Activated CD8-positive, alpha-beta T cell treated with anti-CD3 and anti-CD28 coated beads for 36 hours (primary cell): ENCODE results near the gene TNNT1. TPM values are rescaled to one million over a fixed set of nuclear protein-coding genes. Genes with fewer than 3 reads are reported as not detected.
A peak's percentile ranks its signal among the peaks of the same experiment; 100 is the strongest.

Experiments used
- ATAC-seq: fragments of 200-7000 bp; cut with Tn5 transposase; one replicate; pipeline ENCODE4 v1.10.0; 2021; ENCODE audit warnings: mild to moderate bottlenecking, moderate library complexity
- CTCF ChIA-PET: fragments of 350-600 bp; sonication (Branson Sonifier 250); formaldehyde crosslinking; loops from one replicate; lab custom pipeline; 2021; ENCODE audit warnings: antibody characterized with exemption; lab: Charles Lee
- POLR2A ChIA-PET: fragments of 350-600 bp; sonication (Branson Sonifier 250); formaldehyde crosslinking; loops from one replicate; lab custom pipeline; 2021; ENCODE audit warnings: antibody characterized with exemption; lab: Charles Lee
- DNase-seq: peaks from one replicate; pipeline ENCODE4 v3.0.0-alpha.2; 2020
- H3K27ac Mint-ChIP-seq: one replicate; pipeline ENCODE4 v1.8.0; 2021; ENCODE audit warnings: mild to moderate bottlenecking, mixed read lengths
- H3K27me3 Mint-ChIP-seq: one replicate; pipeline ENCODE4 v1.8.0; 2021; ENCODE audit warnings: mixed read lengths
- H3K36me3 Mint-ChIP-seq: one replicate; pipeline ENCODE4 v1.8.0; 2021; ENCODE audit warnings: low read depth, mixed read lengths
- H3K4me1 Mint-ChIP-seq: one replicate; pipeline ENCODE4 v1.8.0; 2021; ENCODE audit warnings: low read depth, mixed read lengths
- H3K4me3 Mint-ChIP-seq: one replicate; pipeline ENCODE4 v1.8.0; 2021; ENCODE audit warnings: mild to moderate bottlenecking, moderate library complexity, mixed read lengths
- H3K9me3 Mint-ChIP-seq: one replicate; pipeline ENCODE4 v1.8.0; 2021; ENCODE audit warnings: mixed read lengths
- CTCF ChIP-seq: fragments of 200-600 bp; IDR thresholded peaks from one replicate; pipeline ENCODE4 v1.8.0; 2022; ENCODE audit warnings: antibody characterized with exemption, mild to moderate bottlenecking
- intact Hi-C: fragments of 100-400 bp; cut with micrococcal nuclease; formaldehyde crosslinking; loops from one replicate; pipeline ENCODE4 v1.10.0; 2022
- total RNA-seq, 2 experiments: library from RNA; stranded (reverse); gene quantifications; one replicate each; pipeline ENCODE4 v1.2.3, GENCODE V29; 2021

TNNT1 gene
- total RNA-seq, 2 experiments from 2014 or later: not detected

GRCh38 chr19:55090564-55090963 lies 58.4 kb downstream of the TNNT1 start:
- no peak for DNase-seq
- intact Hi-C loops: no loop called here
- Mint-ChIP-seq H3K27me3 (peaks cover 26% of the 10 kb centered on the region), H3K27ac (no peak overlapping the region), H3K9me3 (no peaks in the 10 kb centered on the region), H3K4me1 (peaks cover 14% of the 10 kb centered on the region), H3K4me3 (no peak overlapping the region), H3K36me3 (peaks cover 23% of the 10 kb centered on the region)
- POLR2A ChIA-PET: interaction anchor here (0.6 kb wide), 1 partner anchor 402 kb away, joined by 3 read pairs; no protein-coding TSS in a partner anchor
- TF ChIP-seq CTCF: no peak
- CTCF ChIA-PET: no interaction called here
- ATAC-seq: no peak

DNA sequence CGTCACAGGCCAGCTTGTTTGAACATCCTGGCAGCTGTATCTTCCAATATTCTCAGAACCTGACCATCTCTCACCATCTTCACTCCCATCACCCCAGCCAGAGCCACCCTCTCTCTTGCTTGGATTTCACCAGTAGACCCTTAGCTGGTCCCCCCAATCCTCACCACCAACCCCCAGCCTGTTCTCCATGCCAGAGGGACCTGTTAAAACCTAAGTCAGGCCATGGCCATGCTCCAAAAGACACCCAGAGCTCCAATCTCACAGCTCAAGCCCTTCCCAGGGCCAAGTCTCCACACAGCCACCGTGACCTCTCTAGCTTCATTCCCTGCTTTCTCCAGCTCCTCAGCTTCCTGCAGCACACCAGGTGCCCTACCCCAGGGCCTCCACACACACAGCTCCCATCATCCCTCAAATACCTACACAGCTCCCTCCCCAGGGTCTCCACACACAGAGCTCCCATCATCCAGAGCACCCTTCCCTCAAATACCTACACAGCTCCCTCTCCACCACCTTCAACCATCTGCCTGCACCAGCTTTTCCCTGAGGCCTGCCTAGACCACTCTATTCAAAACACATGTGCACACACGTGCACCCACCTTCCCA lies 59.6 kb downstream of the TNNT1 start:
- Mint-ChIP-seq H3K4me1 (peaks cover 14% of the 10 kb centered on the region), H3K27ac (no peak overlapping the region), H3K9me3 (no peaks in the 10 kb centered on the region), H3K36me3 (peaks cover 18% of the 10 kb centered on the region), H3K4me3 (no peak overlapping the region), H3K27me3 (peaks cover 34% of the 10 kb centered on the region)
- TF ChIP-seq CTCF: no peak
- ChIA-PET CTCF (interaction anchor here (0.6 to 2.8 kb wide), 7 partner anchors 12 to 415 kb away, joined by 3 to 19 read pairs (median 4); partner anchors contain the start of gene PPP1R12C), POLR2A (interaction anchor here (0.7 kb wide), 1 partner anchor 78 kb away, joined by 4 read pairs; no protein-coding TSS in a partner anchor)
- intact Hi-C loops: no loop called here
- DNase-seq (no peak), ATAC-seq (no peak)

GRCh38 chr19:55088543-55089341 lies 60.3 kb downstream of the TNNT1 start:
- POLR2A ChIA-PET: interaction anchor here (0.7 to 1.4 kb wide), 2 partner anchors 28 to 78 kb away, joined by 4 read pairs; partner anchors contain the start of gene PPP1R12C
- CTCF ChIA-PET: interaction anchor here (0.6 to 2.8 kb wide), 24 partner anchors 9 to 424 kb away, joined by 3 to 19 read pairs (median 4); partner anchors contain the start of genes DNAAF3, ISOC2, PPP1R12C and RDH13
- DNase-seq (peak; percentile 89), ATAC-seq (peak; percentile 59)
- Mint-ChIP-seq H3K36me3 (peaks cover 18% of the 10 kb centered on the region), H3K27me3 (peaks cover 38% of the 10 kb centered on the region), H3K9me3 (no peaks in the 10 kb centered on the region), H3K4me3 (no peak overlapping the region), H3K27ac (no peak overlapping the region), H3K4me1 (peaks cover 14% of the 10 kb centered on the region)
- TF ChIP-seq CTCF: peak; percentile 97
- intact Hi-C loops: no loop called here

- POLR2A ChIA-PET: interaction anchor here (1.4 kb wide), 1 partner anchor 29 kb away, joined by 4 read pairs; the partner anchor contains the start of gene PPP1R12C
- intact Hi-C loops: no loop called here
Observed at GRCh38 chr19:55088021-55088451, 61.0 kb downstream of the TNNT1 start.

More at GRCh38 chr19:55088021-55088451, 61.0 kb downstream of the TNNT1 start:
- DNase-seq (no peak), ATAC-seq (no peak)
- Mint-ChIP-seq H3K4me3 (no peak overlapping the region), H3K36me3 (peaks cover 18% of the 10 kb centered on the region), H3K4me1 (peaks cover 14% of the 10 kb centered on the region), H3K27me3 (peaks cover 41% of the 10 kb centered on the region), H3K9me3 (no peaks in the 10 kb centered on the region), H3K27ac (no peak overlapping the region)
- no peak for TF ChIP-seq CTCF
- CTCF ChIA-PET: interaction anchor here (0.6 to 2.8 kb wide), 20 partner anchors 8 to 425 kb away, joined by 3 to 19 read pairs (median 4); partner anchors contain the start of genes DNAAF3, ISOC2, PPP1R12C and RDH13
